HL-60 (cell line): ENCODE results near the gene ENTHD1.
"Not testable (repeated sequence)": the region's sequence is repeated elsewhere in the genome, so short reads cannot be mapped to it uniquely, and the experiment has no call there.

Source experiments
- DNase-seq, 2 experiments: peaks; one replicate each; pipeline ENCODE4 v3.0.0-alpha.2; 2010 to 2020; ENCODE audit warnings: low read depth in 1 of 2, low spot score in 1 of 2
- H3K27ac ChIP-seq: fragments of 250-450 bp; sonication (Bioruptor Pico); replicated peaks from 2 replicates; pipeline ENCODE4 v1.5.1; 2020; ENCODE audit warnings: mild to moderate bottlenecking, moderate library complexity
- H3K27me3 ChIP-seq: fragments of 250-450 bp; sonication (Bioruptor Pico); 2 replicates; pipeline ENCODE4 v1.5.1; 2021; ENCODE audit warnings: mild to moderate bottlenecking, moderate library complexity; ENCODE audit not compliant: insufficient read depth, poor library complexity, severe bottlenecking
- H3K4me3 ChIP-seq: replicated peaks from 2 replicates; pipeline ENCODE4 v1.5.1; 2011; ENCODE audit warnings: mild to moderate bottlenecking, control low read depth, low read length; ENCODE audit not compliant: insufficient read depth
- GABPA ChIP-seq: IDR thresholded peaks from 2 replicates; pipeline ENCODE4 v1.6.1; 2012; ENCODE audit warnings: low read depth
- POLR2AphosphoS5 ChIP-seq: IDR thresholded peaks from 2 replicates; pipeline ENCODE4 v1.6.1; 2012; ENCODE audit warnings: low read depth
- SPI1 ChIP-seq: IDR thresholded peaks from 2 replicates; pipeline ENCODE4 v1.6.1; 2012; ENCODE audit warnings: low read depth, mild to moderate bottlenecking, borderline replicate concordance
- TF ChIP-seq, protein P1 (sequence below): IDR thresholded peaks from 2 replicates; pipeline ENCODE4 v1.6.1; 2012; ENCODE audit warnings: low read depth; ENCODE audit not compliant: insufficient replicate concordance
- TF ChIP-seq, protein P2 (sequence below): IDR thresholded peaks from one replicate; pipeline ENCODE4 v1.5.1; 2011; ENCODE audit warnings: low read length, control low read depth, inconsistent platforms; ENCODE audit not compliant: insufficient read depth

ENTHD1 gene

DNA sequence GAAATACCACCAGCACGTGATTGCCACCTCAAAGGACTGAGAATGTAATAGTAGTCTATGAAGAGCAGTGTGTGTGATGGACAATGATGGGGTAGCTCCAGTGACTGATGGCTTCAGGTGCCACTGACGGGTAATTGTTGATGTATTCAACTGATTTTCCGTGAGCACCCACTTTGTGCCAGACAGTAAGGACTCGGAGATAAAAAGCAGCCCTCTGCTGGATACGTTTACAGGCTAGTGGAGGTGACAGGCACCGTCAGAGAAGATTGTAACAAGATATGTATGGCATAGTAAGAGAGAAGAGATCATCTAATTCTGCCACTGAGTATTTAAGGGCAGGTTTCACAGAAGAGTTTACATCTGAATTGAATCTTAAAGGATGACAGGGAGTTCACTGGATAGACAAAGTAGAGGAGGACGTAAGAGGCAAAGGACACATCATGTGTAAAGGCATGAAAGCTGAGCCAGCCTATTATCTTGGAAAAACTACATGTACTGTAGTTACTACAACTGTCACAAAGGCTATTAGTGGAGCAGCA, 1.1 kb upstream of the ENTHD1 start:
- Histone ChIP-seq H3K27ac (no peak overlapping the region), H3K27me3 (no peaks in the 10 kb centered on the region), H3K4me3 (no peak overlapping the region)
- DNase-seq: no peak
- no peak for TF ChIP-seq GABPA
- no peak for TF ChIP-seq POLR2AphosphoS5
- no peak for TF ChIP-seq SPI1
- TF ChIP-seq, protein P1, sequence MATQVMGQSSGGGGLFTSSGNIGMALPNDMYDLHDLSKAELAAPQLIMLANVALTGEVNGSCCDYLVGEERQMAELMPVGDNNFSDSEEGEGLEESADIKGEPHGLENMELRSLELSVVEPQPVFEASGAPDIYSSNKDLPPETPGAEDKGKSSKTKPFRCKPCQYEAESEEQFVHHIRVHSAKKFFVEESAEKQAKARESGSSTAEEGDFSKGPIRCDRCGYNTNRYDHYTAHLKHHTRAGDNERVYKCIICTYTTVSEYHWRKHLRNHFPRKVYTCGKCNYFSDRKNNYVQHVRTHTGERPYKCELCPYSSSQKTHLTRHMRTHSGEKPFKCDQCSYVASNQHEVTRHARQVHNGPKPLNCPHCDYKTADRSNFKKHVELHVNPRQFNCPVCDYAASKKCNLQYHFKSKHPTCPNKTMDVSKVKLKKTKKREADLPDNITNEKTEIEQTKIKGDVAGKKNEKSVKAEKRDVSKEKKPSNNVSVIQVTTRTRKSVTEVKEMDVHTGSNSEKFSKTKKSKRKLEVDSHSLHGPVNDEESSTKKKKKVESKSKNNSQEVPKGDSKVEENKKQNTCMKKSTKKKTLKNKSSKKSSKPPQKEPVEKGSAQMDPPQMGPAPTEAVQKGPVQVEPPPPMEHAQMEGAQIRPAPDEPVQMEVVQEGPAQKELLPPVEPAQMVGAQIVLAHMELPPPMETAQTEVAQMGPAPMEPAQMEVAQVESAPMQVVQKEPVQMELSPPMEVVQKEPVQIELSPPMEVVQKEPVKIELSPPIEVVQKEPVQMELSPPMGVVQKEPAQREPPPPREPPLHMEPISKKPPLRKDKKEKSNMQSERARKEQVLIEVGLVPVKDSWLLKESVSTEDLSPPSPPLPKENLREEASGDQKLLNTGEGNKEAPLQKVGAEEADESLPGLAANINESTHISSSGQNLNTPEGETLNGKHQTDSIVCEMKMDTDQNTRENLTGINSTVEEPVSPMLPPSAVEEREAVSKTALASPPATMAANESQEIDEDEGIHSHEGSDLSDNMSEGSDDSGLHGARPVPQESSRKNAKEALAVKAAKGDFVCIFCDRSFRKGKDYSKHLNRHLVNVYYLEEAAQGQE: no peak
- TF ChIP-seq, protein P2, sequence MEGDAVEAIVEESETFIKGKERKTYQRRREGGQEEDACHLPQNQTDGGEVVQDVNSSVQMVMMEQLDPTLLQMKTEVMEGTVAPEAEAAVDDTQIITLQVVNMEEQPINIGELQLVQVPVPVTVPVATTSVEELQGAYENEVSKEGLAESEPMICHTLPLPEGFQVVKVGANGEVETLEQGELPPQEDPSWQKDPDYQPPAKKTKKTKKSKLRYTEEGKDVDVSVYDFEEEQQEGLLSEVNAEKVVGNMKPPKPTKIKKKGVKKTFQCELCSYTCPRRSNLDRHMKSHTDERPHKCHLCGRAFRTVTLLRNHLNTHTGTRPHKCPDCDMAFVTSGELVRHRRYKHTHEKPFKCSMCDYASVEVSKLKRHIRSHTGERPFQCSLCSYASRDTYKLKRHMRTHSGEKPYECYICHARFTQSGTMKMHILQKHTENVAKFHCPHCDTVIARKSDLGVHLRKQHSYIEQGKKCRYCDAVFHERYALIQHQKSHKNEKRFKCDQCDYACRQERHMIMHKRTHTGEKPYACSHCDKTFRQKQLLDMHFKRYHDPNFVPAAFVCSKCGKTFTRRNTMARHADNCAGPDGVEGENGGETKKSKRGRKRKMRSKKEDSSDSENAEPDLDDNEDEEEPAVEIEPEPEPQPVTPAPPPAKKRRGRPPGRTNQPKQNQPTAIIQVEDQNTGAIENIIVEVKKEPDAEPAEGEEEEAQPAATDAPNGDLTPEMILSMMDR: no peak

DNA sequence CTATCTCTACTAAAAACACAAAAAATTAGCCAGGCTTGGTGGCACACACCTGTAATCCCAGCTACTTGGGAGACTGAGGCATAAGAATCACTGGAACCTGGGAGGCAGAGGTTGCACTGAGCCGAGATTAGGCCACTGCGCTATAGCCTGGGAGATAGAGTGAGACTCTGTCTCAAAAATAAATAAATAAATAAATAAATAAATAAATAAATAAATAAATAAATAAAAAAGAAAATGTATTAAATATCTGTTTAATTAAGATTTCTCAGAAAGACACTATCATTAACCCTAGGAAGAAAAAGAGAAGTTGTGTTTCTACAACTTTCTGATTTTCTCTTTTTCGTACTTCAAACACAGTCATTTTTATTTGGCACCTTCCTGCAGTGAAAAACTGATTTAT, 3.6 kb downstream of the ENTHD1 start:
- not testable (repeated sequence) for DNase-seq, H3K27me3 ChIP-seq, H3K27ac ChIP-seq, H3K4me3 ChIP-seq

DNA sequence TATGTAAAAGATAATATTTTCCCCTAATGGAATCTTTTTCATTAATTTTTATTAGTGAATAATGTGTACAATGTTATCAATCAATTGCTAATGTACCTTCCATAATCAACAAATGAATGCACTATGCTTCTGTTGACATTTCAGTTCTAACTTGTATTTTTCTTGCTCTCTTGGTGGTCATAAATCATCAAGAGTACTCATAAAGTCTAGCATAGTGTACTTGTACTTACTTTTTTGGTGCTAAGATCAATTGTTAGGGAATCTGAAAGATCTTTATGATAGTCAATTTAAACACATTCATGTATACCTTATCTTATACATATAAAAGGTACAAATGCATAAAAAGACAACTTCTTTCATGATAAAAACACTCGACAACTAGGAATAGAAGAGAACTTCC, 10.5 kb downstream of the ENTHD1 start:
- DNase-seq: no peak
- Histone ChIP-seq H3K27ac (no peak overlapping the region), H3K4me3 (no peak overlapping the region), H3K27me3 (no peaks in the 10 kb centered on the region)
- TF ChIP-seq, protein P2: no peak
- no peak for TF ChIP-seq SPI1
- TF ChIP-seq GABPA: no peak

DNA sequence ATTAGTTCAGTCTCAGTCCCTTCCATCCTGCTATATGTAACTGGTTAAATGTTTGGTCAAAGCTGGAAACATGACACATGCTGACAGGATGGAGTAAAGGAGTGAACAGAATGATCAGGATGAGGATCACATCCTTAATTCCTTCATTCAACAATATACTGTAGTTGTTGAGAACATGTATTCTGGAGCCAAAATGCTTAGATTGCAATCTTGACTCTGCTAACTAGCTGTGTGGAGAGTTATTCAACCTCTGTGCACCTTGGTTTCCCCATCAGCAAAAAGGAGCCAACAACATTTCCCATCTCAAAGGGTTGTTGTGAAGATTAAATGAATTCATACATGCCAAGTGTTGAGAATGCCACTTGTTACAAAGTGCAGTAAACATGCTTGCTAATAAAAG, 12.8 kb downstream of the ENTHD1 start:
- Histone ChIP-seq H3K27me3 (no peaks in the 10 kb centered on the region), H3K4me3 (no peak overlapping the region), H3K27ac (no peak overlapping the region)
- DNase-seq: no peak
- no peak for TF ChIP-seq SPI1
- TF ChIP-seq GABPA: no peak
- TF ChIP-seq, protein P2: no peak
- no peak for TF ChIP-seq POLR2AphosphoS5
- TF ChIP-seq, protein P1: no peak
